NCI-H2081 (cell line): Measurements from ENCODE around the gene NPDC1.
A peak's percentile ranks its signal among the peaks of the same experiment; 100 is the strongest.
"Not testable (repeated sequence)": the region's sequence is repeated elsewhere in the genome, so short reads cannot be mapped to it uniquely, and the experiment has no call there.

Source experiments
- DNase-seq, 2 experiments: peaks; one replicate each; lab custom pipeline; 2025; lab: John Stamatoyannopoulos, UW

NPDC1 gene

DNA sequence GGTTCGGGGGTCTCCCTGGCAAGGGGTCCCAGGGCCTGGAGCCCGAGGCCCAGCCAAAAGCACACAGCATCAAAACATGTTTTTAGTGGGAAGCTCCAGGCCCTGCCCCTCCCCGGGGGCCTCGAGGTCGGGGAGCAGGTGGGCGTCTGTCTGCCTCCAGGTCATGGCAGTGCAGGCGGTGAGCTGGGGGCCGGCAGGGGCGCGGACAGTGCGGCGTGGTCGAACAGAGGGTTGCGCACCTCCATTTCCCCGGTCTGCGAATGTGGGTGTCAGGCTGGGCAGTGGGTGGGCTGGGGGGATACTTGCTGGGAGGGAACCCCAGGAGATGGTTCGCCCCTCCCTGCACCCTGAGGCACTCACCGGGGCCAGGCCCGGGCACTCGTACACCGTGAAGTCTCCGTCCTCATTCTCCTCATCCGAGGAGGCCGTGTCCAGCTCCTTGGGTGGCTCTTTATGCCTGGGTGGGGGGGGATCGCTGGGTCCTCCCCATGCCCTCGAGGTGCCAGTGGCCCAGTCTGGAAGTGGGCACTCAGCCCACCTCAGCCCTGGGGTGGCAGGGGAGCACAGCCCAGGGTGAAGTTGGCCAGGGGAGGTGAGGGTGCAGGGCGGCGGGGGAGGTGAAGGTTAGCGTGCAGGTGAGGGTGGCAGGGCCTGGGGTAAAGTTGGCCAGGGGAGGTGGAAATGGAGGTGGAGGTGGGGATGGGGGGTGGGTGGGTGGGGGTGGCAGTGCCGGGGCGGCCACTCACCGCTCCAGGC lies 6.2 kb downstream of the NPDC1 start:
- DNase-seq = no peak

GRCh38 chr9:137038916-137039315 lies 7.1 kb downstream of the NPDC1 start:
- no peak for DNase-seq

- no peak for DNase-seq
Measured at GRCh38 chr9:137037483-137037882, 8.5 kb downstream of the NPDC1 start.

- DNase-seq = no peak
Measured at GRCh38 chr9:137037035-137037434, 8.9 kb downstream of the NPDC1 start.

DNA sequence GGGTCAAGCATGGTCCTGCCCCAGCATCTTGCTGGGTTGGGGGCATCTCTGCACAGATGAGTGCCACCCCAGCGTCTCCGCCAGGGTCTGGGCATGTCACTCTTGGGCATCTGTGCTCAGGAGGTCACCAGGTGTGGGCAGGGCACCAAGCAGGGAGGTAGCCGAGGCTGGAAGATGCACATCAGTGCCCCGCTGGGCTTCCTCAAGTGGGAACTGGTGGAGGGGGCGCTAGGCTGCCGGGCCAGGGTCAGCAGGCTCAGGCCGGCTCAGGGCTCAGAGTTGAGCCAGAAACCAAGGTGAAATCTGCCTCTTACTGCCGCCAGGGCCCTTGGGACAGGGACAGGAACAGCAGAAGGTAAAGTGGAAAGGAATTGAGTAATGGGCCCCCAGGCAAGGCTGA lies 10.0 kb downstream of the NPDC1 start:
- no peak for DNase-seq

DNA sequence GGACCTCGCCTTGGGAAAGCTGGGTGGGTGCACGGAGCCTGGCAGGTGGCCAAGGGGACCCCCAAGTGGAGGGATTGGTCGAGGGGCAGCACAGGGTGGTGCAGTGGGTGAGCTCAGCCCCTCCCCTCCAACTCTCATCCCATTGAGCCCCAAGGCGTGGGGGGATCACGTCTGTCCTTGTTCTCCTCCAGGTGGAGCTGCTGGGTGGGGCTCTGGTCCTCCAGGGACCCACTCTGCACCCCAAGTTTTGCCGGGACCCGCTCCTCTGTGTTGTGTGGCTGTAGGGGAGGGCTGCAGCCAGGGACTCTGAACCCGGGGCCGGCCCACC lies 10.5 kb downstream of the NPDC1 start:
- no peak for DNase-seq

DNA sequence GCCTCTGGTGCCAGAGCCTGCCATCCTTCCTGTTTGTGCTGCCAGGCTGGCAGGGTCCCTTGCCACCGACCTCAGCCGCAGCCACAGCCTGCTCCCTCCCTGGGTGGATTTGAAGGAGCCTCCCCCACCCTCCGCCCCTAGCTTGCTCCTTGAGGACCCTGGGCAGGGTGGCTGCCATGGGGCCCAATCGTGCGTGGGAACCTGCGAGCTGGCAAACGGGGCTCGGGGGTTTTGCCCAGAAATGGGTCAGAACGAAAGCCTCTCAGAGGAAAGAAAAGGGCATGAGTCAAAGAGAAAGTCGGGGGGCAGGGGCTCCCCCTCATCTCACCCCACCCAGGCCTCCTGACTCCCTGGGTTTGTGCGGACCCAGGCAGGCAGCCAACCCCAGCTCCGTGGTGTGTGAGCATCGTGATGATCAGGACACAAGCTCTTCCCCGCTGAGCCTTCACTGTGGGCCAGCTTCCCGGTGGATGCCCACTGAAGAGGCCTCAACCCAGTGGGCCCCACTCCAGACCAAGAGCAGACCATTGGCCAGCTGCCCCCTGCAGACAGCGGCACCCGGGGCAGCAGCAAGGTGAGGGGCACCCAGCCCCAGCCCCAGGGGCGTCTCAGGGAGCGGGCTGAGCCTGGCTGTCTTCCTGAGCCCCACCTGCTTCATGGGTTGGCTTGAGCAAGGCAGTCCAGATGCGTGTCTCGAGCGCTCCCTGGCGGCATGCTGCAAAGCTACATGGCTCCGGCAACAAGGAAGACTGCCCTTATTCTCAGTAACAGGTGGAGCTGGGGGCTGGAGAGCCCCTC lies 11.1 kb downstream of the NPDC1 start:
- DNase-seq = peak; percentile 85

DNA sequence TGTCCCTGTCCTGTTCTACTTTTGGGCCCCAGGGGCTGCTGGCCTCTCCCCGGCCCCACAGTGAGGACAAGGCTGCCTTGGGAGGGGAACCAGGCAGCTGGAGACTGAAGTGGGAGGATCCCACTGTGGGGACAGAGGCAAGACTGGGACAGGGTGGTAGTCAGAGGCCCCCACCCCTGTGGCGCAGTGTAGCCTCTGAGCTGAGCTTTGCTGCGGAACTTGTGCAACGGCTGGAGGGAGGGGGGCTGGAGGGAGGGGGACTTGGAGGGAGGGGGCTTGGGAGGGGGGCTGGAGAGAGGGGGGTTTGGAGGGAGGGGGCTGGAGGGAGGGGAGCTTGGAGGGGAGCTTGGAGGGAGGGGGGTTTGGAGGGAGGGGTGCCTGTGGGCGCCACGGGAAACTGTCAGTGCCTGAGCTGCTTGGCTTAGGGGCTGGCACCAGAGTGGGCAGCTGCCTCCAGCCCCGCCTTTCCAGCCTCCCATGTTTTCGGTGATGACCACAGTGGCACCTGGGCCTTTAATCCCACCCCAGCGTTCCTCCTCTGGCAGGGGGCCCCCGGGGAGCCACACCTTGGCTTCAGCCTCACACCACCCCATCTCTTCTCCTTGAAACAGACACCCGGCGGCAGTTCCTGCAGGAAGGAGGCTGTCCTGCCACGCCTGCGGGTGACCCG lies 11.8 kb downstream of the NPDC1 start:
- no peak for DNase-seq

DNA sequence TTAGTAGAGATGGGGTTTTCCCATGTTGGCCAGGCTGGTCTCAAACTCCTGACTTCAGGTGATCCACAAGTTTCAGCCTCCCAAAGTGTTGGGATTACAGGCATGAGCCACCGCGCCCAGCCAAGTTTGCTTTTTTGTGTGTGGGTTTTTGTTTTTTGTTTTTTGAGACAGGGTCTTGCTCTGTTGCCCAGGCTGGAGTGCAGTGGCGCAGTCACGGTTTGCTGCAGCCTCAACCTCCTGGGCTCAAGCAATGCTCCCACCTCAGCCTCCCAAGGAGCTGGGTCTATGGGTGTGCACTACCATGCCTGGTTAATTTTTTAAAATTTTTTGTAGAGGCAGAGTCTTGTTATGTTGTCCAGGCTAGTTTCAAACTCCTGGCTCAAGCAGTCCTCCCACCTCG lies 12.5 kb downstream of the NPDC1 start:
- DNase-seq = not testable (repeated sequence)

- no peak for DNase-seq
Measured at GRCh38 chr9:137032858-137033257, 13.1 kb downstream of the NPDC1 start.

- DNase-seq = no peak
Measured at GRCh38 chr9:137031904-137032640, 13.9 kb downstream of the NPDC1 start, which contains the start of gene FUT7. FUT7 (minus strand) TSS chr9:137032088; CDS start chr9:137031991, 97 bp downstream.

GRCh38 chr9:137030538-137031527 lies 15.1 kb downstream of the NPDC1 start:
- DNase-seq = no peak

GRCh38 chr9:137030006-137030405 lies 16.0 kb downstream of the NPDC1 start:
- no peak for DNase-seq

DNA sequence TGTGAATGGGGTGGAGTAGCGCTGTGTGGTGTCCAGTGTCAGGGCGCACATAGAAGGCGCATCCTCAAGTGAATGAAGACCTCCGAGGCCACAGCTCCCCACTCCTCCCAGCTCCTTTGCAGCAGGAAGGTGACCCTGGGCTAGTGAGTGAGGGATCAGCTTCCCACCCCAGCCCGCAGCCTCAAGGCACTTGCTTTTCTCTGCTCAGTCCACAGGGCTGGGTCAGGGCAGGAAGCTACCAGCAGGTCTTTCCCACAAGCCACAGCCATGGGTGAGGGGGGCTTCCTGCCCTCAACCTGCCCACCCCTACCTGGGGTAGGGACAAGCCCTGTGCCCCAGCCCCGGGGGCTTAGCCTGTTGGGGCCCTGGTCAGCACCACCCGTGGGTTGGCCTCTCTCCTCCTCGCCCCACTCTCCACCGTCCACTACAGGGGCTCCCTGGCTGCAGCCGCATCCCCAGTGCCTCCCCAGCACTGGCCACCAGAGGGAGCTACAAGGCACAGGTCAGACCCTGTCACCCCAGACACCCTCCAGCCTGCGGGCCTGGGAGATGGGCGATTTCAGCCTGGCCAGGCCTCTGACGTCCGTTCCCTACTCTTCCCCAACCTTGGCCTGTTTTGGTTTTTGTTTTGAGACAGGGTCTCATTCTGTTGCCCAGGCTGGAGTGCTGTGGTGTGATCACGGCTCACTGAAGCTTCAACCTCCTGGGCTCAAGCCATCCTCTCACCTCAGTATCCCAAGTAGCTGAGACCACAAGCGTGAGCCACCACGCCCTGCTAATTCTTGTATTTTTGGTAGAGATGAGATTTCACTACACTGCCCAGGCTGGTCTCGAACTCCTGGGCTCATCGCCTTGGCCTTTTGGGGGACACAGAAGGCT lies 16.7 kb downstream of the NPDC1 start:
- peak; percentile 44 to 57 for DNase-seq

GRCh38 chr9:137028263-137029057 lies 17.5 kb downstream of the NPDC1 start:
- DNase-seq = peak; percentile 68 to 70

GRCh38 chr9:137027369-137028262 lies 18.4 kb downstream of the NPDC1 start, which contains the start of gene ABCA2:
ABCA2 (minus strand) TSS chr9:137028237; CDS start chr9:137028140, 97 bp downstream.
- no peak for DNase-seq

DNA sequence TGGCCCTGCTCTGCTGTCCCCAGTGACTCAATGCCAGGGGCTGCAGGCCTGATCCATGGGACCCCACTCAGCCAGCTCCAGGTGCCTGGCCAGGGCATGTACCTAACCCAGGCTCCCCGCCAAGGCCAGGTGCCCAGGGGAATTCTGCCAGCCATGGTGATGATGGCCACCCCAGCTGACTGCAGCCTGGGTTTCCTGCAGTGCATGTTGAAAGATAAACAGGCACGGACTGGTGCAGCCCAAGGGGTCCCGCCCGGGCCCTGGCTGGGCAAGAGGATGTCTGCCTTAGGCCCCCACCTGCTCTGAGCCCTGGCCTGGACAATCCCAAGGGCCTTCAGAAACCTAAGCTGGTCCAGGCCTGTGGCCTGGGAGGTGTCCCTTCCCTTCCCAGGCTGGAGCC lies 19.1 kb downstream of the NPDC1 start:
- DNase-seq = peak in 1 of 2 experiments; percentile 17

GRCh38 chr9:137026384-137026783 lies 19.6 kb downstream of the NPDC1 start:
- no peak for DNase-seq
